HepG2 (cell line): ENCODE measurements around the gene JMJD6. TPM values are rescaled to one million over a fixed set of nuclear protein-coding genes. Genes with fewer than 3 reads are reported as not detected.

Experiments used
- ARID5B ChIP-seq: IDR thresholded peaks from 2 replicates; pipeline ENCODE4 v1.4.0; 2020; ENCODE audit warnings: mild to moderate bottlenecking, missing genetic modification reagents
- DNMT1 ChIP-seq: sonication (generic); formaldehyde crosslinking; IDR thresholded peaks from 2 replicates; pipeline ENCODE4 v1.5.1; 2020; ENCODE audit warnings: mild to moderate bottlenecking, missing genetic modification reagents
- DPF2 ChIP-seq: sonication (generic); formaldehyde crosslinking; IDR thresholded peaks from 2 replicates; pipeline ENCODE4 v1.4.0; 2020; ENCODE audit warnings: mild to moderate bottlenecking, low read depth, missing genetic modification reagents, borderline replicate concordance
- FOXP4 ChIP-seq: sonication (generic); formaldehyde crosslinking; IDR thresholded peaks from 2 replicates; pipeline ENCODE4 v1.4.0; 2020; ENCODE audit warnings: missing genetic modification reagents
- GABPA ChIP-seq, 2 experiments: IDR thresholded peaks; 2 replicates each; pipeline ENCODE4 v1.6.1; 2011 to 2016; ENCODE audit warnings: low read depth in 2 of 2, low read length in 1 of 2, missing biosample characterization in 1 of 2, missing genetic modification characterization in 1 of 2
- HOXD1 ChIP-seq: sonication (generic); formaldehyde crosslinking; IDR thresholded peaks from 2 replicates; pipeline ENCODE4 v1.5.0; 2020; ENCODE audit warnings: missing genetic modification reagents
- IKZF5 ChIP-seq: IDR thresholded peaks from 2 replicates; pipeline ENCODE4 v1.6.1; 2018; ENCODE audit warnings: missing genetic modification reagents, mild to moderate bottlenecking, missing compliant biosample characterization
- KLF11 ChIP-seq: IDR thresholded peaks from 2 replicates; pipeline ENCODE4 v1.6.1; 2016; ENCODE audit warnings: missing compliant biosample characterization
- MXD3 ChIP-seq: IDR thresholded peaks from 2 replicates; pipeline ENCODE4 v1.6.1; 2016; ENCODE audit warnings: mild to moderate bottlenecking, missing biosample characterization, missing genetic modification reagents
- NCOR1 ChIP-seq: fragments of 200-600 bp; sonication (generic); IDR thresholded peaks from 2 replicates; pipeline ENCODE4 v1.7.0; 2017; ENCODE audit warnings: antibody characterized with exemption, low read length, borderline replicate concordance
- NKX3-1 ChIP-seq: sonication (generic); formaldehyde crosslinking; IDR thresholded peaks from 2 replicates; pipeline ENCODE4 v1.5.0; 2020; ENCODE audit warnings: missing genetic modification reagents
- NR2F2 ChIP-seq: IDR thresholded peaks from 2 replicates; pipeline ENCODE4 v1.6.1; 2012; ENCODE audit warnings: low read depth, inconsistent platforms, borderline replicate concordance
- PREB ChIP-seq: sonication (generic); formaldehyde crosslinking; IDR thresholded peaks from 2 replicates; pipeline ENCODE4 v1.4.0; 2020; ENCODE audit warnings: missing genetic modification reagents
- SP5 ChIP-seq: IDR thresholded peaks from 2 replicates; pipeline ENCODE4 v1.6.1; 2016; ENCODE audit warnings: low read depth, borderline replicate concordance
- ZBTB1 ChIP-seq: sonication (generic); formaldehyde crosslinking; IDR thresholded peaks from 2 replicates; pipeline ENCODE4 v1.4.0; 2020; ENCODE audit warnings: missing genetic modification reagents, borderline replicate concordance
- ZNF160 ChIP-seq: sonication (generic); formaldehyde crosslinking; IDR thresholded peaks from 2 replicates; pipeline ENCODE4 v1.8.0; 2022; ENCODE audit warnings: mild to moderate bottlenecking, inconsistent platforms, missing genetic modification reagents
- ZNF329 ChIP-seq: sonication (generic); formaldehyde crosslinking; IDR thresholded peaks from 2 replicates; pipeline ENCODE4 v1.9.0; 2021; ENCODE audit warnings: low read depth, mild to moderate bottlenecking, missing genetic modification reagents
- ZNF883 ChIP-seq: sonication (generic); formaldehyde crosslinking; IDR thresholded peaks from 2 replicates; pipeline ENCODE4 v1.5.1; 2020; ENCODE audit warnings: mild to moderate bottlenecking, missing genetic modification reagents; ENCODE audit errors: not compliant biosample characterization
- polyA plus RNA-seq, 8 experiments: library from polyadenylated mRNA; depleted of rRNA in 3 of 8; stranded (reverse) in 7 of 8; unstranded in 1 of 8; fragments of >200 nt; fragmentation: Illumina TruSeq in 4 of 8; extraction: Trizol in 4 of 8; gene quantifications; 2 replicates each; pipeline versions ENCODE4 v1.2.1 to v1.2.3, GENCODE V29; 2011 to 2016; ENCODE audit warnings: low read depth in 4 of 8, missing spikeins in 1 of 8, mixed read lengths in 1 of 8; ENCODE audit not compliant: insufficient read depth in 1 of 8
- total RNA-seq, 5 experiments: library from RNA; depleted of rRNA; stranded (reverse); fragments of >200 nt; fragmentation: Illumina TruSeq; extraction: Trizol; gene quantifications; 2 replicates each; pipeline ENCODE4 v1.2.3, GENCODE V29; 2016; ENCODE audit warnings: low read depth in 1 of 5

Gene JMJD6
- total and polyA plus RNA-seq, 2 of the 13 experiments (the other 11 are each of a cell fraction or from before 2014, with no cell fraction given), result 33.6 to 41.0 TPM

GRCh38 chr17:76700617-76701470 lies 25.6 kb downstream of the JMJD6 start (continued):
- TF ChIP-seq ARID5B (CRISPR knock-in tag) (peak; percentile 77), SP5 (CRISPR knock-in tag) (peak; percentile 96), PREB (0 out of 2 replicates have a peak, but pooled peaks have one; percentile 56), NCOR1 (peak; percentile 69; the same call in 1 of the 2 replicates), DNMT1 (CRISPR knock-in tag) (0 out of 2 replicates have a peak, but pooled peaks have one; percentile 27), KLF11 (CRISPR knock-in tag) (no peak; the same call in 1 of the 2 replicates), ZBTB1 (CRISPR knock-in tag) (no peak), ZNF883 (CRISPR knock-in tag) (peak; percentile 69), FOXP4 (CRISPR knock-in tag) (peak; percentile 47; the same call in 1 of the 2 replicates), NR2F2 (peak; percentile 21; the same call in 1 of the 2 replicates), DPF2 (CRISPR knock-in tag) (peak; percentile 83; the same call in 1 of the 2 replicates), MXD3 (CRISPR knock-in tag) (peak; percentile 51), ZNF160 (CRISPR knock-in tag) (peak; percentile 67), HOXD1 (CRISPR knock-in tag) (no peak), GABPA (IDR thresholded peaks at IDR 0.05; ENCODE audit: low read depth, low read length) (no peak), GABPA (CRISPR knock-in tag; IDR thresholded peaks at IDR 0.05; ENCODE audit: low read depth) (peak; percentile 52; the same call in 1 of the 2 replicates), IKZF5 (CRISPR knock-in tag) (peak; percentile 46; the same call in 1 of the 2 replicates), NKX3-1 (CRISPR knock-in tag) (no peak), ZNF329 (CRISPR knock-in tag) (0 out of 2 replicates have a peak, but pooled peaks have one; percentile 8)
